GM19023 (cell line): ENCODE results near the gene NTSR1.

ENCODE experiments used
- ATAC-seq: cut with Tn5 transposase; IDR thresholded peaks from one replicate; pipeline ENCODE4 v1.9.1; 2021; ENCODE audit warnings: mild to moderate bottlenecking, moderate library complexity; ENCODE audit not compliant: unreplicated experiment

NTSR1 gene

GRCh38 chr20:62811720-62812119 is 103.1 kb downstream of the NTSR1 start:
- ATAC-seq: no peak
